Heart right ventricle (tissue), 16 donors: ENCODE measurements around the gene SDSL. TPM values are rescaled to one million over a fixed set of nuclear protein-coding genes. Genes with fewer than 3 reads are reported as not detected.

Source experiments
- ATAC-seq, 8 donors: fragments of 200-7000 bp; cut with Tn5 transposase; one replicate each; pipeline ENCODE4 v1.9.1; 2020; ENCODE audit warnings: mild to moderate bottlenecking in 8 of 8, moderate library complexity in 8 of 8, moderate number of reproducible peaks in 1 of 8
- DNase-seq, 2 donors: peaks; one replicate each; pipeline ENCODE4 v3.0.0-alpha.2; 2020
- H3K27ac ChIP-seq, 10 donors: fragments of 200-600 bp; sonication (generic) in 2 of 10; one replicate each; pipeline versions ENCODE4 v1.5.0 to v1.8.0; 2020 to 2022; ENCODE audit warnings: mild to moderate bottlenecking in 3 of 10
- H3K27me3 ChIP-seq, 7 donors: fragments of 200-600 bp; one replicate each; pipeline ENCODE4 v1.8.0; 2021 to 2022; ENCODE audit warnings: mild to moderate bottlenecking in 2 of 7
- H3K36me3 ChIP-seq, 9 donors: fragments of 200-600 bp; sonication (generic) in 1 of 9; one replicate each; pipeline versions ENCODE4 v1.5.0 to v1.8.0; 2020 to 2022; ENCODE audit warnings: mild to moderate bottlenecking in 2 of 9
- H3K4me1 ChIP-seq, 9 donors: fragments of 200-600 bp; sonication (generic) in 1 of 9; one replicate each; pipeline versions ENCODE4 v1.5.0 to v1.8.0; 2020 to 2022; ENCODE audit warnings: mild to moderate bottlenecking in 4 of 9
- H3K4me3 ChIP-seq, 10 donors: fragments of 200-600 bp; sonication (generic) in 2 of 10; one replicate each; pipeline versions ENCODE4 v1.5.0 to v1.8.0; 2020 to 2022; ENCODE audit warnings: mild to moderate bottlenecking in 7 of 10, moderate library complexity in 2 of 10
- H3K9me3 ChIP-seq, 11 donors: fragments of 200-600 bp in 10 of 11; sonication (generic) in 2 of 11; one replicate each; pipeline versions ENCODE4 v1.5.0 to v1.8.0; 2013 to 2022; ENCODE audit warnings: mild to moderate bottlenecking in 2 of 11, control low read depth in 1 of 11, moderate library complexity in 1 of 11
- CTCF ChIP-seq, 9 donors: fragments of 200-600 bp; sonication (generic) in 2 of 9; IDR thresholded peaks; one replicate each; pipeline versions ENCODE4 v1.5.0 to v1.8.0; 2021 to 2022; ENCODE audit warnings: antibody characterized with exemption in 9 of 9, mild to moderate bottlenecking in 5 of 9, moderate library complexity in 1 of 9
- WGBS, 2 donors: extraction: QIAGEN DNeasy Blood & Tissue Kit; methylation state at CpG; one replicate each; pipeline ENCODE4 v1.1.7; 2013; ENCODE audit warnings: inconsistent platforms in 1 of 2; 5-methylcytosine and 5-hydroxymethylcytosine counted together
- intact Hi-C, 10 donors: fragments of 100-400 bp; cut with DNase I; formaldehyde crosslinking; loops; one replicate each; pipeline versions ENCODE4 v1.11.1 to v1.14.2; 2022
- polyA plus RNA-seq, 2 donors: library from polyadenylated mRNA; stranded (reverse); fragments of 200-250 nt; gene quantifications; one replicate each; pipeline ENCODE4 v1.2.3, GENCODE V29; 2013
- total RNA-seq, 10 donors: library from RNA; stranded (reverse); fragmentation: NEBNext Ultra II Directional in 3 of 10; extraction: Animal tissue kit (Norgen Biotek cat#: 25700) in 3 of 10; gene quantifications; one replicate each; pipeline versions ENCODE4 v1.2.1 to v1.2.4, GENCODE V29; 2021 to 2023
- donor health status: Arrhythmogenic right ventricular cardiomyopathy.
- donor health status: ischemic (EF 13 %, LVEDD 7.1; RV severe dilation, severe dysfunction).
- donor health status: healthy with polysubstance abuse.
- donor health status: DM: no; HTN: yes; CAD: no.
- donor health status: DM: no; HTN: no; CAD: no.
- donor health status: ischemic (EF 25% LVEDD 6.9; RV normal size, moderate dysfunction).
- donor health status: ischemic (EF 25% LVEDD 5.7; RV mildly dilated, moderate dysfunction).
- donor health status: healthy.
- donor health status: DM: yes; HTN: yes; CAD: no.
- donor health status: Ischemic cardiomyopathy.
- donor health status: ischemic (EF 35%, LVEDD 5.7; RV mildly dilated, moderate dysfunction).
- donor health status: nonischemic (EF 11% LVEDD 7.7; RV severe dilation, severe dysfunction).
- donor health status: DM: yes; HTN: yes; CAD: no.
- donor health status: PGD.
- donor health status: ischemic (EF 29% LVEDD 5.4; RV normal size, mild dysfunction).
- donor health status: nonischemic (EF 23%, LVEDD 6.1; RV moderate dilation, normal function).

Gene SDSL
- total and polyA plus RNA-seq, 12 donors: 2.0 to 23.4 (median 13.8) TPM

- H3K4me3 ChIP-seq: no peak overlapping the region
- no peak for ATAC-seq
- H3K4me1 ChIP-seq: no peaks in the 10 kb centered on the region
- 89 to 94% methylated on average over 14 of the region's 14 CpGs for WGBS, 2 donors
- no peaks in the 10 kb centered on the region for H3K9me3 ChIP-seq
- intact Hi-C loops: no loop called here
- no peak for DNase-seq
- TF ChIP-seq CTCF (IDR thresholded peaks at IDR 0.05): no peak
- H3K27ac ChIP-seq: no peak overlapping the region
- peaks cover 0 to 97% (median 31%) of the 10 kb centered on the region in 9 donors for H3K36me3 ChIP-seq
- H3K27me3 ChIP-seq: no peaks in the 10 kb centered on the region
These were observed 37.4 kb upstream of the SDSL start for GRCh38 chr12:113384778-113385177.

GRCh38 chr12:113385282-113385882 lies 36.8 kb upstream of the SDSL start:
- Histone ChIP-seq H3K36me3 (peaks cover 0 to 98% (median 25%) of the 10 kb centered on the region in 9 donors), H3K4me3 (no peak overlapping the region), H3K4me1 (no peaks in the 10 kb centered on the region), H3K27ac (no peak overlapping the region), H3K27me3 (no peaks in the 10 kb centered on the region), H3K9me3 (no peaks in the 10 kb centered on the region)
- no peak for TF ChIP-seq CTCF (IDR thresholded peaks at IDR 0.05)
- ATAC-seq (no peak), DNase-seq (no peak)
- intact Hi-C loops: no loop called here
- WGBS, 2 donors: 94 to 95% methylated on average over 6 of the region's 6 CpGs

GRCh38 chr12:113386866-113387566 lies 35.2 kb upstream of the SDSL start:
- H3K4me1 ChIP-seq: no peaks in the 10 kb centered on the region
- DNase-seq (no peak), ATAC-seq (no peak)
- no peak for TF ChIP-seq CTCF (IDR thresholded peaks at IDR 0.05)
- no peaks in the 10 kb centered on the region for H3K9me3 ChIP-seq
- peaks cover 0 to 89% (median 12%) of the 10 kb centered on the region in 9 donors for H3K36me3 ChIP-seq
- WGBS, 2 donors: 96 to 98% methylated on average over 12 of the region's 12 CpGs
- no peak overlapping the region for H3K4me3 ChIP-seq
- intact Hi-C loops: no loop called here
- no peaks in the 10 kb centered on the region for H3K27me3 ChIP-seq
- H3K27ac ChIP-seq: no peak overlapping the region

- Histone ChIP-seq H3K27ac (no peak overlapping the region), H3K9me3 (no peaks in the 10 kb centered on the region), H3K36me3 (peaks cover 0 to 85% (median 9%) of the 10 kb centered on the region in 9 donors), H3K27me3 (no peaks in the 10 kb centered on the region), H3K4me3 (no peak overlapping the region), H3K4me1 (no peaks in the 10 kb centered on the region)
- 97% methylated on average over 11 of the region's 11 CpGs for WGBS, 2 donors
- TF ChIP-seq CTCF (IDR thresholded peaks at IDR 0.05): no peak
- DNase-seq: no peak
- ATAC-seq: no peak
- intact Hi-C loops: no loop called here
These were observed 34.5 kb upstream of the SDSL start for GRCh38 chr12:113387631-113388030.
